Stimulated activated CD8-positive, alpha-beta memory T cell treated with anti-CD3 and anti-CD28 coated beads, Interleukin-4, amount 100 ng/mL, for 4 hours (primary cell): ENCODE results near the gene ENOPH1.
"Not testable (repeated sequence)": the region's sequence is repeated elsewhere in the genome, so short reads cannot be mapped to it uniquely, and the experiment has no call there.

Experiments
- DNase-seq, 2 donors: peaks; one replicate each; pipeline ENCODE4 v3.0.0-alpha.2; 2020; ENCODE audit warnings: low read depth in 2 of 2, low spot score in 1 of 2

The ENOPH1 gene

GRCh38 chr4:82467471-82467870, 37.1 kb downstream of the ENOPH1 start:
- DNase-seq: no peak

- no peak for DNase-seq
Measured at GRCh38 chr4:82469791-82470345, 39.5 kb downstream of the ENOPH1 start.

GRCh38 chr4:82473080-82473479, 42.7 kb downstream of the ENOPH1 start:
- not testable (repeated sequence) for DNase-seq

- DNase-seq: no peak
Measured at GRCh38 chr4:82473621-82474164, 43.3 kb downstream of the ENOPH1 start.

GRCh38 chr4:82475931-82476330, 45.5 kb downstream of the ENOPH1 start:
- DNase-seq: not testable (repeated sequence)

- not testable (repeated sequence) for DNase-seq
Measured at GRCh38 chr4:82477469-82477868, 47.1 kb downstream of the ENOPH1 start.

GRCh38 chr4:82479562-82479961, 49.2 kb downstream of the ENOPH1 start:
- DNase-seq: no peak

GRCh38 chr4:82480771-82481505, 50.5 kb downstream of the ENOPH1 start:
- no peak for DNase-seq

GRCh38 chr4:82481506-82481840, 51.1 kb downstream of the ENOPH1 start:
- DNase-seq: no peak

- DNase-seq: no peak
Measured at GRCh38 chr4:82482387-82482786, 52.0 kb downstream of the ENOPH1 start.

GRCh38 chr4:82484996-82485783, 54.8 kb downstream of the ENOPH1 start:
- no peak for DNase-seq

GRCh38 chr4:82489076-82489475, 58.7 kb downstream of the ENOPH1 start:
- no peak for DNase-seq

- no peak for DNase-seq
Measured at GRCh38 chr4:82489987-82490386, 59.6 kb downstream of the ENOPH1 start.

- no peak for DNase-seq
Measured at GRCh38 chr4:82491251-82491960, 61.0 kb downstream of the ENOPH1 start.

GRCh38 chr4:82493721-82494425, 63.5 kb downstream of the ENOPH1 start:
- no peak for DNase-seq

GRCh38 chr4:82495666-82496065, 65.3 kb downstream of the ENOPH1 start:
- DNase-seq: no peak

- no peak for DNase-seq
Measured at GRCh38 chr4:82496349-82496748, 66.0 kb downstream of the ENOPH1 start.

GRCh38 chr4:82499738-82500434, 69.5 kb downstream of the ENOPH1 start:
- DNase-seq: no peak

- no peak for DNase-seq
Measured at GRCh38 chr4:82500435-82501153, 70.2 kb downstream of the ENOPH1 start.

- no peak for DNase-seq
Measured at GRCh38 chr4:82501154-82501442, 70.7 kb downstream of the ENOPH1 start.
